WTC11 (cell line): Measurements from ENCODE around the gene CARD19. TPM values are rescaled to one million over a fixed set of nuclear protein-coding genes. Genes with fewer than 3 reads are reported as not detected.

Experiments
- ATAC-seq: fragments of 200-7000 bp; cut with Tn5 transposase; 2 replicates; pipeline ENCODE4 v1.10.0; 2021; ENCODE audit warnings: mild to moderate bottlenecking, moderate library complexity
- CTCF ChIA-PET: fragments of 300-600 bp; sonication (Branson Sonifier 250); formaldehyde crosslinking; loops from one replicate; lab custom pipeline; 2021; ENCODE audit warnings: antibody characterized with exemption; lab: Charles Lee
- POLR2A ChIA-PET: fragments of 350-600 bp; sonication (Branson Sonifier 250); formaldehyde crosslinking; loops from one replicate; lab custom pipeline; 2021; ENCODE audit warnings: antibody characterized with exemption; lab: Charles Lee
- DNase-seq: peaks from one replicate; pipeline ENCODE4 v3.0.0; 2021; ENCODE audit warnings: low spot score
- H3K27ac Mint-ChIP-seq: 2 replicates; pipeline ENCODE4 v1.8.0; 2021; ENCODE audit warnings: mixed read lengths
- H3K27me3 Mint-ChIP-seq: 2 replicates; pipeline ENCODE4 v1.8.0; 2021; ENCODE audit warnings: low read depth, mild to moderate bottlenecking, moderate library complexity, mixed read lengths
- H3K36me3 Mint-ChIP-seq: 2 replicates; pipeline ENCODE4 v1.8.0; 2021; ENCODE audit warnings: mixed read lengths
- H3K4me1 Mint-ChIP-seq: 2 replicates; pipeline ENCODE4 v1.8.0; 2022; ENCODE audit warnings: mixed read lengths
- H3K4me3 Mint-ChIP-seq: 2 replicates; pipeline ENCODE4 v1.8.0; 2021; ENCODE audit warnings: mild to moderate bottlenecking, moderate library complexity, mixed read lengths
- H3K9me3 Mint-ChIP-seq: 2 replicates; pipeline ENCODE4 v1.8.0; 2021; ENCODE audit warnings: mixed read lengths
- GRHL2 ChIP-seq: fragments of 250-450 bp; sonication (Bioruptor Pico); IDR thresholded peaks from 2 replicates; pipeline ENCODE4 v1.8.0; 2022; ENCODE audit warnings: mild to moderate bottlenecking, moderate library complexity; ENCODE audit not compliant: insufficient replicate concordance, severe bottlenecking
- GTF2I ChIP-seq: fragments of 250-450 bp; sonication (Bioruptor Pico); conservative IDR thresholded peaks from 2 replicates; pipeline ENCODE4 v1.4.0; 2021; ENCODE audit warnings: mild to moderate bottlenecking
- NFYB ChIP-seq: sonication (generic); formaldehyde crosslinking; conservative IDR thresholded peaks from 2 replicates; pipeline ENCODE4 v1.8.0; 2022; ENCODE audit warnings: low read depth, missing genetic modification reagents
- ZBTB21 ChIP-seq: sonication (generic); formaldehyde crosslinking; IDR thresholded peaks from 2 replicates; pipeline ENCODE4 v1.8.1; 2023; ENCODE audit warnings: mild to moderate bottlenecking, missing genetic modification reagents, borderline replicate concordance
- ZNF121 ChIP-seq: sonication (generic); formaldehyde crosslinking; IDR thresholded peaks from 2 replicates; pipeline ENCODE4 v1.8.0; 2023; ENCODE audit warnings: missing genetic modification reagents
- ZNF317 ChIP-seq: sonication (generic); formaldehyde crosslinking; IDR thresholded peaks from 2 replicates; pipeline ENCODE4 v1.8.1; 2023; ENCODE audit warnings: low read depth, mild to moderate bottlenecking, moderate library complexity, missing genetic modification reagents, borderline replicate concordance
- ZNF671 ChIP-seq: fragments of 250-450 bp; sonication (Bioruptor Pico); IDR thresholded peaks from 2 replicates; pipeline ENCODE4 v1.8.0; 2021; ENCODE audit warnings: mild to moderate bottlenecking
- total RNA-seq: library from RNA; stranded (reverse); gene quantifications from 3 replicates; pipeline ENCODE4 v1.2.3, GENCODE V29; 2021
- TF ChIP-seq, protein P1 (sequence below): sonication (generic); formaldehyde crosslinking; IDR thresholded peaks from 2 replicates; pipeline ENCODE4 v1.8.0; 2022; ENCODE audit warnings: missing genetic modification reagents
- TF ChIP-seq, protein P2 (sequence below): sonication (generic); formaldehyde crosslinking; IDR thresholded peaks from 2 replicates; pipeline ENCODE4 v1.8.1; 2023; ENCODE audit warnings: mild to moderate bottlenecking, missing genetic modification reagents, moderate library complexity
- TF ChIP-seq, protein P3 (sequence below): fragments of 250-450 bp; sonication (Bioruptor Pico); IDR thresholded peaks from 2 replicates; pipeline ENCODE4 v1.9.0; 2021; ENCODE audit warnings: mild to moderate bottlenecking, borderline replicate concordance
- TF ChIP-seq, protein P4 (sequence below): sonication (generic); formaldehyde crosslinking; IDR thresholded peaks from 2 replicates; pipeline ENCODE4 v1.8.0; 2023; ENCODE audit warnings: missing genetic modification reagents
- TF ChIP-seq, protein P5 (sequence below): sonication (generic); formaldehyde crosslinking; IDR thresholded peaks from 2 replicates; pipeline ENCODE4 v1.8.0; 2023; ENCODE audit warnings: mild to moderate bottlenecking, missing genetic modification reagents
- TF ChIP-seq, protein P6 (sequence below): sonication (generic); formaldehyde crosslinking; IDR thresholded peaks from 2 replicates; pipeline ENCODE4 v1.8.0; 2022; ENCODE audit warnings: mild to moderate bottlenecking, missing genetic modification reagents

CARD19 gene
- total RNA-seq, 1 experiment from 2014 or later, result 34.5 TPM

DNA sequence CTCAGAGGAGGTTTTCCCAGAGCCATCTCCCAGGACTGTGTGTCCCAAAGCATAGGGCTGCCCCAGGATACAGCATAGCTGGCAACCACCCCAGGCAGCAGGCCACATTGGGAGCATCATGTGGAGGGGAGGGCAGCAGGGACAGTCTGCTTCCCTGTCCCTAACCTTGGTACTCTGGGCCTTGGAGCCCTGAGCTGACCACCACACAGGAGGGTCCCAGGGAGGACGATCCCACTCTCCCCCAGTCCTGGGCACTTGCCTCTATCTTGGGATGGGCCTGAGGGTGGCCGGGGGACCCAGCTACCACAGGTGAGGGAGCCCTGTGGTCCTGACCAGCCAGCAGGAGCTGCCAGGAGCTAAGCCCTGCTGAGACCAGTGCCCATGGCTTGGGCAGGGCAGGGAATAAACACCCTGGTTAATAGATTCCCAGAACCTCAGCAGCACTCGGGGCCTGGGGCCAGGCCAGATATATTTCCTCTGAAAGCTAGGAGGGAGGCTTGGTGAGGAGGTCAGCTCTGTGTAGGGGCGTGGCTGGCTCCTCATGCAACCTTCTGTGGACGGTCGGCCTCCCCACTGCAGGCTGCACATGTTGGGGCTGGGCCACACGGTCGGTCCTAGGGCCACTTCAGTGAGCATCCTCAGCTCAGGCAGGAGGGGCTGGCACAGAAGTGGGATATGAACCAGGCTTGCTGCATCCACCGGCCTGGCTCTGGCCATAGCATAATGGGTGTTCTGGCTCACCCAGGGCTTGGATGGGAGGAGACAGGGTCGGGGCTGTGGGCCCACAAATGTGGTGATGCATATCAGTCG lies 33.9 kb downstream of the CARD19 start:
- ChIA-PET POLR2A (interaction anchor here (0.7 kb wide), 1 partner anchor 35 kb away, joined by 3 read pairs; no protein-coding TSS in a partner anchor), CTCF (interaction anchor here (0.9 to 1.9 kb wide), 5 partner anchors 10 to 24 kb away, joined by 3 to 9 read pairs (median 4); no protein-coding TSS in a partner anchor)
- Mint-ChIP-seq H3K4me1 (peaks cover 44% of the 10 kb centered on the region), H3K27me3 (peaks cover 5% of the 10 kb centered on the region), H3K36me3 (peaks cover under 1% of the 10 kb centered on the region; the same call in 1 of the 2 replicates), H3K9me3 (no peaks in the 10 kb centered on the region), H3K4me3 (no peak overlapping the region), H3K27ac (no peak overlapping the region; the same call in 1 of the 2 replicates)
- DNase-seq (no peak), ATAC-seq (no peak)
- TF ChIP-seq, protein P1, sequence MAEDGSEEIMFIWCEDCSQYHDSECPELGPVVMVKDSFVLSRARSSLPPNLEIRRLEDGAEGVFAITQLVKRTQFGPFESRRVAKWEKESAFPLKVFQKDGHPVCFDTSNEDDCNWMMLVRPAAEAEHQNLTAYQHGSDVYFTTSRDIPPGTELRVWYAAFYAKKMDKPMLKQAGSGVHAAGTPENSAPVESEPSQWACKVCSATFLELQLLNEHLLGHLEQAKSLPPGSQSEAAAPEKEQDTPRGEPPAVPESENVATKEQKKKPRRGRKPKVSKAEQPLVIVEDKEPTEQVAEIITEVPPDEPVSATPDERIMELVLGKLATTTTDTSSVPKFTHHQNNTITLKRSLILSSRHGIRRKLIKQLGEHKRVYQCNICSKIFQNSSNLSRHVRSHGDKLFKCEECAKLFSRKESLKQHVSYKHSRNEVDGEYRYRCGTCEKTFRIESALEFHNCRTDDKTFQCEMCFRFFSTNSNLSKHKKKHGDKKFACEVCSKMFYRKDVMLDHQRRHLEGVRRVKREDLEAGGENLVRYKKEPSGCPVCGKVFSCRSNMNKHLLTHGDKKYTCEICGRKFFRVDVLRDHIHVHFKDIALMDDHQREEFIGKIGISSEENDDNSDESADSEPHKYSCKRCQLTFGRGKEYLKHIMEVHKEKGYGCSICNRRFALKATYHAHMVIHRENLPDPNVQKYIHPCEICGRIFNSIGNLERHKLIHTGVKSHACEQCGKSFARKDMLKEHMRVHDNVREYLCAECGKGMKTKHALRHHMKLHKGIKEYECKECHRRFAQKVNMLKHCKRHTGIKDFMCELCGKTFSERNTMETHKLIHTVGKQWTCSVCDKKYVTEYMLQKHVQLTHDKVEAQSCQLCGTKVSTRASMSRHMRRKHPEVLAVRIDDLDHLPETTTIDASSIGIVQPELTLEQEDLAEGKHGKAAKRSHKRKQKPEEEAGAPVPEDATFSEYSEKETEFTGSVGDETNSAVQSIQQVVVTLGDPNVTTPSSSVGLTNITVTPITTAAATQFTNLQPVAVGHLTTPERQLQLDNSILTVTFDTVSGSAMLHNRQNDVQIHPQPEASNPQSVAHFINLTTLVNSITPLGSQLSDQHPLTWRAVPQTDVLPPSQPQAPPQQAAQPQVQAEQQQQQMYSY (CRISPR knock-in tag), result no peak
- TF ChIP-seq GTF2I (CRISPR knock-in tag), result no peak

DNA sequence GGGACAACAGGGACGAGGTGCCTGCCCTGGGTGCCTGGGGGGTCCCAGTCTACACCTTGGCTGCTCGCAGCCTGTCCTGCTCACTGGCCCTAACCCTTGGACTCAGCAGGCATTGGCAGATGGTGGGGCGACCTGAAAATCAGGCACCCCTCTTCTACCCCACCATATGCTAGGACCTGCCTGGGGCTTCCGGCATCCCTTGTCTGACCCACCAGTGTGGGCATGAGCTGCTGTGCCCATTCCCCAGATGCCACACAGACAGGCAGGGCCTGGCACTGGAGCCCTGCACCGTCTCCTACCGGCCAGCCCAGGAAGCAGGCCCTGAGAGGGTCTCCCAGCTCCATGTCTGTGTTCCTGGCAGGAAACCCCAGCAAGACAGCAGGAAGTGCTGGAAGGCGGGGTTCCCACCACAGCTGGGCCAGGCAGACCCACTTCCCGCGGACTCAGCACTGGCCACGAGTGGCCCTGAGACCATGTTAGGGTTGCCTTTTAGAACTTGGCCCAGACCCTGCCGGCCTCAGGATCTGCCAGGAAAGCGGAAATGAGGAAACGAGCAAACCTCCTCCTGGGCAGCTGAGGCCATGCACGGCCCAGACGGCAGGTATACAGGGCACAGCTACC lies 35.0 kb downstream of the CARD19 start:
- H3K27ac Mint-ChIP-seq, result no peak overlapping the region
- H3K36me3 Mint-ChIP-seq, result no peaks in the 10 kb centered on the region
- TF ChIP-seq, protein P2, sequence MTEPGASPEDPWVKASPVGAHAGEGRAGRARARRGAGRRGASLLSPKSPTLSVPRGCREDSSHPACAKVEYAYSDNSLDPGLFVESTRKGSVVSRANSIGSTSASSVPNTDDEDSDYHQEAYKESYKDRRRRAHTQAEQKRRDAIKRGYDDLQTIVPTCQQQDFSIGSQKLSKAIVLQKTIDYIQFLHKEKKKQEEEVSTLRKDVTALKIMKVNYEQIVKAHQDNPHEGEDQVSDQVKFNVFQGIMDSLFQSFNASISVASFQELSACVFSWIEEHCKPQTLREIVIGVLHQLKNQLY (CRISPR knock-in tag), result no peak
- TF ChIP-seq GRHL2 (no peak), NFYB (CRISPR knock-in tag) (no peak), ZNF317 (CRISPR knock-in tag) (no peak), ZBTB21 (CRISPR knock-in tag) (no peak), ZNF121 (CRISPR knock-in tag) (no peak), ZNF671 (no peak)
- TF ChIP-seq, protein P3, sequence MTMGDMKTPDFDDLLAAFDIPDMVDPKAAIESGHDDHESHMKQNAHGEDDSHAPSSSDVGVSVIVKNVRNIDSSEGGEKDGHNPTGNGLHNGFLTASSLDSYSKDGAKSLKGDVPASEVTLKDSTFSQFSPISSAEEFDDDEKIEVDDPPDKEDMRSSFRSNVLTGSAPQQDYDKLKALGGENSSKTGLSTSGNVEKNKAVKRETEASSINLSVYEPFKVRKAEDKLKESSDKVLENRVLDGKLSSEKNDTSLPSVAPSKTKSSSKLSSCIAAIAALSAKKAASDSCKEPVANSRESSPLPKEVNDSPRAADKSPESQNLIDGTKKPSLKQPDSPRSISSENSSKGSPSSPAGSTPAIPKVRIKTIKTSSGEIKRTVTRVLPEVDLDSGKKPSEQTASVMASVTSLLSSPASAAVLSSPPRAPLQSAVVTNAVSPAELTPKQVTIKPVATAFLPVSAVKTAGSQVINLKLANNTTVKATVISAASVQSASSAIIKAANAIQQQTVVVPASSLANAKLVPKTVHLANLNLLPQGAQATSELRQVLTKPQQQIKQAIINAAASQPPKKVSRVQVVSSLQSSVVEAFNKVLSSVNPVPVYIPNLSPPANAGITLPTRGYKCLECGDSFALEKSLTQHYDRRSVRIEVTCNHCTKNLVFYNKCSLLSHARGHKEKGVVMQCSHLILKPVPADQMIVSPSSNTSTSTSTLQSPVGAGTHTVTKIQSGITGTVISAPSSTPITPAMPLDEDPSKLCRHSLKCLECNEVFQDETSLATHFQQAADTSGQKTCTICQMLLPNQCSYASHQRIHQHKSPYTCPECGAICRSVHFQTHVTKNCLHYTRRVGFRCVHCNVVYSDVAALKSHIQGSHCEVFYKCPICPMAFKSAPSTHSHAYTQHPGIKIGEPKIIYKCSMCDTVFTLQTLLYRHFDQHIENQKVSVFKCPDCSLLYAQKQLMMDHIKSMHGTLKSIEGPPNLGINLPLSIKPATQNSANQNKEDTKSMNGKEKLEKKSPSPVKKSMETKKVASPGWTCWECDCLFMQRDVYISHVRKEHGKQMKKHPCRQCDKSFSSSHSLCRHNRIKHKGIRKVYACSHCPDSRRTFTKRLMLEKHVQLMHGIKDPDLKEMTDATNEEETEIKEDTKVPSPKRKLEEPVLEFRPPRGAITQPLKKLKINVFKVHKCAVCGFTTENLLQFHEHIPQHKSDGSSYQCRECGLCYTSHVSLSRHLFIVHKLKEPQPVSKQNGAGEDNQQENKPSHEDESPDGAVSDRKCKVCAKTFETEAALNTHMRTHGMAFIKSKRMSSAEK (CRISPR knock-in tag), result no peak
- TF ChIP-seq, protein P4, sequence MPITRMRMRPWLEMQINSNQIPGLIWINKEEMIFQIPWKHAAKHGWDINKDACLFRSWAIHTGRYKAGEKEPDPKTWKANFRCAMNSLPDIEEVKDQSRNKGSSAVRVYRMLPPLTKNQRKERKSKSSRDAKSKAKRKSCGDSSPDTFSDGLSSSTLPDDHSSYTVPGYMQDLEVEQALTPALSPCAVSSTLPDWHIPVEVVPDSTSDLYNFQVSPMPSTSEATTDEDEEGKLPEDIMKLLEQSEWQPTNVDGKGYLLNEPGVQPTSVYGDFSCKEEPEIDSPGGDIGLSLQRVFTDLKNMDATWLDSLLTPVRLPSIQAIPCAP (CRISPR knock-in tag), result no peak
- TF ChIP-seq, protein P5, sequence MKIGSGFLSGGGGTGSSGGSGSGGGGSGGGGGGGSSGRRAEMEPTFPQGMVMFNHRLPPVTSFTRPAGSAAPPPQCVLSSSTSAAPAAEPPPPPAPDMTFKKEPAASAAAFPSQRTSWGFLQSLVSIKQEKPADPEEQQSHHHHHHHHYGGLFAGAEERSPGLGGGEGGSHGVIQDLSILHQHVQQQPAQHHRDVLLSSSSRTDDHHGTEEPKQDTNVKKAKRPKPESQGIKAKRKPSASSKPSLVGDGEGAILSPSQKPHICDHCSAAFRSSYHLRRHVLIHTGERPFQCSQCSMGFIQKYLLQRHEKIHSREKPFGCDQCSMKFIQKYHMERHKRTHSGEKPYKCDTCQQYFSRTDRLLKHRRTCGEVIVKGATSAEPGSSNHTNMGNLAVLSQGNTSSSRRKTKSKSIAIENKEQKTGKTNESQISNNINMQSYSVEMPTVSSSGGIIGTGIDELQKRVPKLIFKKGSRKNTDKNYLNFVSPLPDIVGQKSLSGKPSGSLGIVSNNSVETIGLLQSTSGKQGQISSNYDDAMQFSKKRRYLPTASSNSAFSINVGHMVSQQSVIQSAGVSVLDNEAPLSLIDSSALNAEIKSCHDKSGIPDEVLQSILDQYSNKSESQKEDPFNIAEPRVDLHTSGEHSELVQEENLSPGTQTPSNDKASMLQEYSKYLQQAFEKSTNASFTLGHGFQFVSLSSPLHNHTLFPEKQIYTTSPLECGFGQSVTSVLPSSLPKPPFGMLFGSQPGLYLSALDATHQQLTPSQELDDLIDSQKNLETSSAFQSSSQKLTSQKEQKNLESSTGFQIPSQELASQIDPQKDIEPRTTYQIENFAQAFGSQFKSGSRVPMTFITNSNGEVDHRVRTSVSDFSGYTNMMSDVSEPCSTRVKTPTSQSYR (CRISPR knock-in tag), result no peak
- TF ChIP-seq, protein P6, sequence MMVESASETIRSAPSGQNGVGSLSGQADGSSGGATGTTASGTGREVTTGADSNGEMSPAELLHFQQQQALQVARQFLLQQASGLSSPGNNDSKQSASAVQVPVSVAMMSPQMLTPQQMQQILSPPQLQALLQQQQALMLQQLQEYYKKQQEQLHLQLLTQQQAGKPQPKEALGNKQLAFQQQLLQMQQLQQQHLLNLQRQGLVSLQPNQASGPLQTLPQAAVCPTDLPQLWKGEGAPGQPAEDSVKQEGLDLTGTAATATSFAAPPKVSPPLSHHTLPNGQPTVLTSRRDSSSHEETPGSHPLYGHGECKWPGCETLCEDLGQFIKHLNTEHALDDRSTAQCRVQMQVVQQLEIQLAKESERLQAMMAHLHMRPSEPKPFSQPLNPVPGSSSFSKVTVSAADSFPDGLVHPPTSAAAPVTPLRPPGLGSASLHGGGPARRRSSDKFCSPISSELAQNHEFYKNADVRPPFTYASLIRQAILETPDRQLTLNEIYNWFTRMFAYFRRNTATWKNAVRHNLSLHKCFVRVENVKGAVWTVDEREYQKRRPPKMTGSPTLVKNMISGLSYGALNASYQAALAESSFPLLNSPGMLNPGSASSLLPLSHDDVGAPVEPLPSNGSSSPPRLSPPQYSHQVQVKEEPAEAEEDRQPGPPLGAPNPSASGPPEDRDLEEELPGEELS (CRISPR knock-in tag), result no peak
- DNase-seq (no peak), ATAC-seq (no peak)
- peaks cover 45% of the 10 kb centered on the region for H3K4me1 Mint-ChIP-seq
- H3K27me3 Mint-ChIP-seq, result peaks cover 16% of the 10 kb centered on the region
- H3K4me3 Mint-ChIP-seq, result no peak overlapping the region
- POLR2A ChIA-PET, result no interaction called here
- CTCF ChIA-PET, result interaction anchor here (0.5 to 2.7 kb wide), 4 partner anchors 11 to 23 kb away, joined by 3 to 10 read pairs (median 6); no protein-coding TSS in a partner anchor
- H3K9me3 Mint-ChIP-seq, result no peaks in the 10 kb centered on the region
